NCI-H345 (cell line): ENCODE measurements around the gene NAP1L4.

Source experiments
- DNase-seq: peaks from one replicate; lab custom pipeline; 2025; lab: John Stamatoyannopoulos, UW

NAP1L4 gene

DNA sequence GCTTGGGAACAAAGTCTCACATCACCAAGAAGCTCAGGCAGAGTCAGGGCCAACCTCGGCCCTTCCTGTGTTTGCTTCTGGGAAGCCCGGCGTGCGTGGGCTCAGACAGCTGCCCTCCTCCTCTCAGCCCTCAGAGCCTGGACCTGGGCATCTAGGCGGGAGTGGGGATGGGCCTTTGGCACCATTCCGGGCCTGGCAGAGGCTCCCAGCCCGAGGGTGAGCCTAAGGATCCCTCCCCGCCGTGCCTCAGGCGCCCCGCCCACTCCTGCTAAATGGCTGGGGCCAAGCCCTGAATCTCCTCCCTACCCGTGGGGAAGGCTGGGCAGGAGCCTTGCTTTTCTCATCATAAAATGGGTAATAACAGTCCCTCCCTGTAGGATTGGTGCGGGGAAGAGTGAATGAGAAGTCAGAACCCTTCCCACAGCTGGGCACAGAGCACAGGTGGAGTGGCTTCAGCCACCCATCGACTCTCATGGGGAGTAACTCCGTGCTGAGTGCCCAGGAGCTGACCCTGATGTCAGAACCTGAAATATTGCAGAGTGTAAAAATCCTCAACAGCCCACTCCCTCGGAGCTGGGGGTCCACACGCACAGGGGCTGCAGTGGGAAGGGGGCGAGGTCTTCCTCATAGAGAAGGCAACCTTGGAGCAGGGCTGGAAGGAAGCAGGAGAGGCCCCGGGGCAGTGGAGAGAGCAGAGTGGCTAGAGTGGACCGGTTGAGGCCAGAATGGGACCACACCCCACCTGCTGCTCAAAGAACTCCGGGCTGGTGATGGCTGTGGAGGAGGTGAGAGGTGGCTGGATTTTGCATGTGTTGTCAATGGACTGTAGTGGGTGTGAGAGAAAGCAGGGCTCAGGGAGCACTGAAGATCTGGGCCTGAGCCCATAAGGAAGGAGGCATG, 87.7 kb downstream of the NAP1L4 start:
- no peak for DNase-seq

- DNase-seq, result no peak
These were observed 88.5 kb downstream of the NAP1L4 start for GRCh38 chr11:2903672-2904011.

DNA sequence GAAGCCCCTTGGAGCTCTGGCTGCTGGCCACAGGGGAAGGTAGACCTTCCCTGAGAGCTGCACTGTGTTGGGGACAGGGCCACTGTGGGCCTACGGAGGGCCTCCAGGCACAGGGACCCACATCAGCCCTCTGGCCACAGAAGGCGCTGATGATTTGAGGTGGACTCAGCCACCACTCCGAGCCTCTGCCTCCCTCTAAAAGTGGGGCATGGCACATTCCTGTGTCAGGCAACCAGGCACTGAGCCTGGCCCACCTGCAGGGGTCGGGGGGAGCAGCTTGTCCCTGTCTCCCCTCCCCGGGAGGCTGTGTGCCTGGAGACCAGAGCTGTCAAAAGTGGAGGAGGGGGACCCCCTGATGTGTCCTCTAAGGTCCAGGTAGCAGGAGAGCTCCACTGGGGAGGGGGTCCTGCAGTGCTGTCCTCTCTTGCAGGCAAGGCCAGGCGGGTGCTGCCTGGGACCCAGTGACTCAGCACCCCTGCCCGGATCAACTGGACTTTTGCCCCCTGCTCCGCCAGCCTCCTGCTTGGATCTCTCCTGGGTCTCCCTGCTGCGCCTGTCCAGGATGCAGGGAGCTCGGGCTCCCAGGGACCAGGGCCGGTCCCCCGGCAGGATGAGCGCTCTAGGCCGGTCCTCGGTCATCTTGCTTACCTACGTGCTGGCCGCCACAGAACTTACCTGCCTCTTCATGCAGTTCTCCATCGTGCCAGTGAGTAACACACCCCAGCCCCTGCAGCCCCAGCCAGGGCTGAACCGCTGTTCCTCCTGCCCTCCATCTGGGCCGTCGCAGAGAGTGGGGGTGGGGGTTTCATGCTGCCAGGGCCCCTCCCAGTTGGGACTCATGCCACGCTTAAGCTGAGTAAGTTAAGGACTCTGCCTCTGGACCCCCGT, 89.1 kb downstream of the NAP1L4 start:
- no peak for DNase-seq

GRCh38 chr11:2901854-2902783, 90.0 kb downstream of the NAP1L4 start:
- peak; percentile 97 for DNase-seq

DNA sequence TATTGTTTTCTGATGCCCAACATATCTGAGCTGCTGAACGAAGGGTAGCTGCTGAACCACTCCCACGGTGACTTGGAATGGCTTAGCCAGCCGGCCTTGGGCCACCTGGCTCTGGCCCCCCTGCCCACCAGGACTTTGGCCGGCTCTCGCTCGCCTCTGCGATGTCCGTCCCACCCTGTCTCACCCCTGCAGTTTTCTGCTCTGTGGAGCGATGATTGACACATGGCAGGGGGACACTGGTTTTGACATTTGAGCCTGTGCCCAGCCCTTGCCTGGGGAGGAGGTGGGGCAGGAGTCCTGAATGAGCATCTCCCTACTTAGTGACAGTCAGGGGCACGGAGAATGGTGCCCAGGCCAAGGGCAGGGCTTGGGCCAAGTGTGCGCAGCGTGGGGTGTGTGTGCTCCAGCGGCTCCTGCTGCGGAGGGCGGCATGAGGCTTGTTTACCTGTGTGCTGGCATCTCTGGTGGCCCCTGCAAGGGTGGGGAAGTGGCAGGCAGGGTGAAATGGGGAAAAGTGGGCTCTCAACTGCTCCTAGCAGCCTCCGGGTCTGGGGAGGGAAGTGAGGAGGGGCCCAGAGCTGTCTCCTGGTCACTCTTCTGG, 90.8 kb downstream of the NAP1L4 start:
- no peak for DNase-seq

- DNase-seq, result no peak
These were observed 92.9 kb downstream of the NAP1L4 start for GRCh38 chr11:2899080-2899783.

GRCh38 chr11:2898366-2899079, 93.6 kb downstream of the NAP1L4 start:
- no peak for DNase-seq

DNA sequence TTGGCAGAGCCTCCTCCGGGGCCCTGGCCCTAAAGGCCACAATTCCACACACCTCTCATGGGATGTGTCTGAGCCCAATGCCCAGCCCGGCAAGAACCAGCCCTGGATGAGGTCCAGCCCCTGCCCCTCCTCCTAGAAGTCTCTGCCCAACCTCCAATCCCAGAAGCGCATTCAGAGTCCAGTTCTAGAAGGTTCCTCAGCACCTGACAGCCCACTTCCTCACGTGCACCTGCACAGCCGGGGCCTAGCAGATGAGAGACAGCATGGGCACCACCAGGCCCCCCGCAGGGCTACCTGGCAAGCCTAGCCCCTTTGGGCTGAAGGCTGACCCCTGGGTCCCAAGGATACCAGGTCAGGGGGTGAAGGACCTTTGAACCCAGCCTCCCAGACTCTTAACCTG, 95.1 kb downstream of the NAP1L4 start:
- DNase-seq, result no peak

- DNase-seq, result no peak
These were observed 96.1 kb downstream of the NAP1L4 start for GRCh38 chr11:2896047-2896446.
